Activated CD8-positive, alpha-beta memory T cell treated with anti-CD3 and anti-CD28 coated beads, Interleukin-2, amount 10 ng/mL, durations not matched to agents 7 days and 5 days (primary cell): ENCODE data around the gene OR2Z1. TPM values are rescaled to one million over a fixed set of nuclear protein-coding genes. Genes with fewer than 3 reads are reported as not detected.
"Not testable (repeated sequence)": the region's sequence is repeated elsewhere in the genome, so short reads cannot be mapped to it uniquely, and the experiment has no call there.

ENCODE experiments used
- ATAC-seq: fragments of 150-1000 bp; cut with Tn5 transposase; one replicate; pipeline ENCODE4 v1.10.0; 2021; ENCODE audit warnings: moderate library complexity
- CTCF ChIA-PET: fragments of 350-600 bp; sonication (Branson Sonifier 250); formaldehyde crosslinking; loops from one replicate; lab custom pipeline; 2021; ENCODE audit warnings: antibody characterized with exemption; lab: Charles Lee
- DNase-seq: peaks from one replicate; pipeline ENCODE4 v3.0.0-alpha.2; 2020
- H3K27ac Mint-ChIP-seq: one replicate; pipeline ENCODE4 v1.8.0; 2021; ENCODE audit warnings: mild to moderate bottlenecking, mixed read lengths
- H3K27me3 Mint-ChIP-seq: one replicate; pipeline ENCODE4 v1.8.0; 2021; ENCODE audit warnings: mixed read lengths
- H3K36me3 Mint-ChIP-seq: one replicate; pipeline ENCODE4 v1.8.0; 2021; ENCODE audit warnings: mild to moderate bottlenecking, mixed read lengths
- H3K4me1 Mint-ChIP-seq: one replicate; pipeline ENCODE4 v1.8.0; 2021; ENCODE audit warnings: mixed read lengths
- H3K4me3 Mint-ChIP-seq: one replicate; pipeline ENCODE4 v1.8.0; 2021; ENCODE audit warnings: mild to moderate bottlenecking, moderate library complexity, mixed read lengths
- H3K9me3 Mint-ChIP-seq: one replicate; pipeline ENCODE4 v1.8.0; 2022; ENCODE audit warnings: low read depth, mixed read lengths
- total RNA-seq, 2 experiments: library from RNA; stranded (reverse); gene quantifications; one replicate each; pipeline ENCODE4 v1.2.3, GENCODE V29; 2021

The OR2Z1 gene
- total RNA-seq, 2 experiments from 2014 or later, result not detected

GRCh38 chr19:8690753-8691539 is 30.5 kb upstream of the OR2Z1 start:
- Mint-ChIP-seq H3K4me1 (peaks cover 19% of the 10 kb centered on the region), H3K36me3 (no peaks in the 10 kb centered on the region), H3K4me3 (no peak overlapping the region), H3K27ac (no peak overlapping the region), H3K27me3 (peaks cover 34% of the 10 kb centered on the region), H3K9me3 (no peaks in the 10 kb centered on the region)
- ATAC-seq (no peak), DNase-seq (no peak)
- CTCF ChIA-PET, result interaction anchor here (2.1 to 6.6 kb wide), 3 partner anchors 36 to 41 kb away, joined by 4 to 127 read pairs (median 48); no protein-coding TSS in a partner anchor

GRCh38 chr19:8695501-8695900 is 25.9 kb upstream of the OR2Z1 start:
- no peak overlapping the region for H3K27ac Mint-ChIP-seq
- H3K36me3 Mint-ChIP-seq, result peaks cover 1% of the 10 kb centered on the region
- no peaks in the 10 kb centered on the region for H3K9me3 Mint-ChIP-seq
- DNase-seq (no peak), ATAC-seq (no peak)
- H3K4me3 Mint-ChIP-seq, result no peak overlapping the region
- H3K27me3 Mint-ChIP-seq, result peaks cover 32% of the 10 kb centered on the region
- peaks cover 19% of the 10 kb centered on the region for H3K4me1 Mint-ChIP-seq
- CTCF ChIA-PET, result interaction anchor here (1.6 to 5.3 kb wide), 7 partner anchors 10 to 118 kb away, joined by 3 to 127 read pairs (median 17); no protein-coding TSS in a partner anchor

GRCh38 chr19:8695911-8696310 is 25.5 kb upstream of the OR2Z1 start:
- H3K9me3 Mint-ChIP-seq, result no peaks in the 10 kb centered on the region
- peaks cover 31% of the 10 kb centered on the region for H3K27me3 Mint-ChIP-seq
- H3K27ac Mint-ChIP-seq, result no peak overlapping the region
- H3K36me3 Mint-ChIP-seq, result peaks cover 1% of the 10 kb centered on the region
- peaks cover 20% of the 10 kb centered on the region for H3K4me1 Mint-ChIP-seq
- H3K4me3 Mint-ChIP-seq, result no peak overlapping the region
- no peak for DNase-seq
- no peak for ATAC-seq
- CTCF ChIA-PET, result interaction anchor here (2.6 to 5.3 kb wide), 2 partner anchors 41 to 79 kb away, joined by 17 to 127 read pairs; no protein-coding TSS in a partner anchor

- Mint-ChIP-seq H3K4me3 (no peak overlapping the region), H3K36me3 (peaks cover 1% of the 10 kb centered on the region), H3K27ac (no peak overlapping the region), H3K9me3 (no peaks in the 10 kb centered on the region), H3K4me1 (peaks cover 28% of the 10 kb centered on the region), H3K27me3 (peaks cover 25% of the 10 kb centered on the region)
- CTCF ChIA-PET, result interaction anchor here (1.5 to 5.9 kb wide), 2 partner anchors 43 to 52 kb away, joined by 5 to 45 read pairs; no protein-coding TSS in a partner anchor
- ATAC-seq, result no peak
- DNase-seq, result no peak
Measured at GRCh38 chr19:8696993-8697392, 24.4 kb upstream of the OR2Z1 start.

- Mint-ChIP-seq H3K27me3 (peaks cover 19% of the 10 kb centered on the region), H3K4me1 (peaks cover 35% of the 10 kb centered on the region), H3K36me3 (peaks cover 1% of the 10 kb centered on the region), H3K4me3 (no peak overlapping the region), H3K27ac (no peak overlapping the region), H3K9me3 (no peaks in the 10 kb centered on the region)
- CTCF ChIA-PET, result interaction anchor here (0.7 to 5.9 kb wide), 5 partner anchors 32 to 117 kb away, joined by 3 to 45 read pairs (median 5); no protein-coding TSS in a partner anchor
- ATAC-seq, result no peak
- no peak for DNase-seq
Measured at GRCh38 chr19:8697671-8698432, 23.6 kb upstream of the OR2Z1 start.

GRCh38 chr19:8698433-8699063 is 22.9 kb upstream of the OR2Z1 start, which contains the start of gene ACTL9:
Gene ACTL9, minus strand, starts transcription at chr19:8698795. Its CDS starts 94 bp downstream, at chr19:8698701.
- ATAC-seq, result no peak
- peaks cover 39% of the 10 kb centered on the region for H3K4me1 Mint-ChIP-seq
- peaks cover 13% of the 10 kb centered on the region for H3K27me3 Mint-ChIP-seq
- DNase-seq, result no peak
- no peak within 1 kb of the TSS for H3K4me3 Mint-ChIP-seq
- CTCF ChIA-PET, result interaction anchor here (0.6 to 5.9 kb wide), 7 partner anchors 33 to 290 kb away, joined by 3 to 45 read pairs (median 4); no protein-coding TSS in a partner anchor
- no peaks in the 10 kb centered on the region for H3K9me3 Mint-ChIP-seq
- H3K27ac Mint-ChIP-seq, result no peak within 1 kb of the TSS
- H3K36me3 Mint-ChIP-seq, result peaks cover 1% of the 10 kb centered on the region

GRCh38 chr19:8699908-8700307 is 21.5 kb upstream of the OR2Z1 start:
- ATAC-seq (no peak), DNase-seq (no peak)
- H3K4me3 Mint-ChIP-seq, result no peak overlapping the region
- peaks cover 11% of the 10 kb centered on the region for H3K27me3 Mint-ChIP-seq
- peaks cover 40% of the 10 kb centered on the region for H3K4me1 Mint-ChIP-seq
- H3K9me3 Mint-ChIP-seq, result no peaks in the 10 kb centered on the region
- peaks cover 1% of the 10 kb centered on the region for H3K36me3 Mint-ChIP-seq
- H3K27ac Mint-ChIP-seq, result no peak overlapping the region
- CTCF ChIA-PET, result interaction anchor here (5.9 kb wide), 1 partner anchor 46 kb away, joined by 45 read pairs; no protein-coding TSS in a partner anchor

GRCh38 chr19:8700956-8701355 is 20.5 kb upstream of the OR2Z1 start:
- Mint-ChIP-seq H3K27me3 (peaks cover 6% of the 10 kb centered on the region), H3K4me1 (peaks cover 51% of the 10 kb centered on the region), H3K9me3 (no peaks in the 10 kb centered on the region), H3K36me3 (peaks cover 1% of the 10 kb centered on the region), H3K4me3 (no peak overlapping the region), H3K27ac (no peak overlapping the region)
- CTCF ChIA-PET, result interaction anchor here (0.6 to 5.9 kb wide), 7 partner anchors 30 to 121 kb away, joined by 3 to 45 read pairs (median 5); no protein-coding TSS in a partner anchor
- DNase-seq (no peak), ATAC-seq (no peak)

- CTCF ChIA-PET, result interaction anchor here (1.2 to 5.9 kb wide), 3 partner anchors 8 to 122 kb away, joined by 4 to 45 read pairs (median 4); no protein-coding TSS in a partner anchor
- Mint-ChIP-seq H3K36me3 (peaks cover 1% of the 10 kb centered on the region), H3K9me3 (no peaks in the 10 kb centered on the region), H3K27me3 (peaks cover 6% of the 10 kb centered on the region), H3K4me1 (peaks cover 52% of the 10 kb centered on the region), H3K4me3 (peak overlapping the region; percentile 49), H3K27ac (peak overlapping the region; percentile 73)
- ATAC-seq (peak; percentile 87), DNase-seq (peak; percentile 72)
Measured at GRCh38 chr19:8702350-8702749, 19.1 kb upstream of the OR2Z1 start.

- CTCF ChIA-PET, result interaction anchor here (1.0 to 1.2 kb wide), 2 partner anchors 48 to 123 kb away, joined by 3 to 4 read pairs; no protein-coding TSS in a partner anchor
- Mint-ChIP-seq H3K27me3 (peaks cover 6% of the 10 kb centered on the region), H3K27ac (no peak overlapping the region), H3K9me3 (no peaks in the 10 kb centered on the region), H3K36me3 (peaks cover 1% of the 10 kb centered on the region), H3K4me3 (no peak overlapping the region), H3K4me1 (peaks cover 52% of the 10 kb centered on the region)
- DNase-seq (no peak), ATAC-seq (no peak)
Measured at GRCh38 chr19:8703223-8703622, 18.2 kb upstream of the OR2Z1 start.

- Mint-ChIP-seq H3K27ac (peak overlapping the region; percentile 83), H3K4me1 (peaks cover 55% of the 10 kb centered on the region), H3K4me3 (peak overlapping the region; percentile 2)
- ATAC-seq, result peak; percentile 53
- DNase-seq, H3K27me3 Mint-ChIP-seq, H3K36me3 Mint-ChIP-seq, CTCF ChIA-PET, H3K9me3 Mint-ChIP-seq: not testable (repeated sequence)
Measured at GRCh38 chr19:8705304-8705703, 16.1 kb upstream of the OR2Z1 start.

- DNase-seq, result no peak
- Mint-ChIP-seq H3K27ac (peak overlapping the region; percentile 83), H3K4me3 (peak overlapping the region; percentile 2), H3K9me3 (no peaks in the 10 kb centered on the region), H3K27me3 (peaks cover 4% of the 10 kb centered on the region), H3K4me1 (peaks cover 55% of the 10 kb centered on the region), H3K36me3 (no peaks in the 10 kb centered on the region)
- CTCF ChIA-PET, result no interaction called here
- ATAC-seq, result peak; percentile 37
Measured at GRCh38 chr19:8705742-8706141, 15.7 kb upstream of the OR2Z1 start.
